Common myeloid progenitor, CD34-positive (primary cell): ENCODE measurements around the gene UROD.
"Not testable (repeated sequence)": the region's sequence is repeated elsewhere in the genome, so short reads cannot be mapped to it uniquely, and the experiment has no call there.

ENCODE experiments used
- CTCF ChIA-PET: fragments of 350-600 bp; sonication (Branson Sonifier 250); formaldehyde crosslinking; loops from one replicate; lab custom pipeline; 2021; ENCODE audit warnings: antibody characterized with exemption; lab: Charles Lee
- POLR2A ChIA-PET: fragments of 350-600 bp; sonication (Branson Sonifier 250); formaldehyde crosslinking; loops from one replicate; lab custom pipeline; 2021; ENCODE audit warnings: antibody characterized with exemption; lab: Charles Lee
- DNase-seq, 3 donors: peaks; one replicate each; pipeline versions ENCODE4 v3.0.0 to v3.0.0-alpha.2; 2013
- H3K27ac ChIP-seq, 2 experiments: 1 replicate in 1 of 2; 2 replicates in 1 of 2; pipeline ENCODE4 v1.7.0; 2013; ENCODE audit warnings: inconsistent platforms in 2 of 2, low read length in 2 of 2, mild to moderate bottlenecking in 2 of 2, low read depth in 1 of 2, moderate library complexity in 1 of 2; ENCODE audit not compliant: severe bottlenecking in 2 of 2, insufficient read depth in 1 of 2, poor library complexity in 1 of 2
- H3K27me3 ChIP-seq, 5 experiments: replicated peaks in 2 of 5; 1 replicate in 3 of 5; 2 replicates in 2 of 5; pipeline versions ENCODE4 v1.6.1 to v1.7.0; 2013; ENCODE audit warnings: low read length in 4 of 5, mild to moderate bottlenecking in 2 of 5, moderate library complexity in 2 of 5, inconsistent platforms in 1 of 5; ENCODE audit not compliant: insufficient read depth in 5 of 5, control insufficient read depth in 4 of 5
- H3K36me3 ChIP-seq, 4 experiments: 1 replicate in 2 of 4; 2 replicates in 2 of 4; pipeline versions ENCODE4 v1.6.1 to v1.7.0; 2013; ENCODE audit warnings: low read length in 3 of 4, control low read depth in 1 of 4, mild to moderate bottlenecking in 1 of 4; ENCODE audit not compliant: control insufficient read depth in 4 of 4, insufficient read depth in 4 of 4
- H3K4me1 ChIP-seq, 4 experiments: 1 replicate in 3 of 4; 2 replicates in 1 of 4; pipeline versions ENCODE4 v1.6.1 to v1.7.1; 2013; ENCODE audit warnings: low read length in 3 of 4, mild to moderate bottlenecking in 3 of 4, control low read depth in 1 of 4, inconsistent platforms in 1 of 4, moderate library complexity in 1 of 4; ENCODE audit not compliant: control insufficient read depth in 4 of 4, insufficient read depth in 4 of 4; ENCODE audit errors: control extremely low read depth in 1 of 4
- H3K4me3 ChIP-seq, 7 experiments: 1 replicate in 4 of 7; 2 replicates in 3 of 7; pipeline versions ENCODE4 v1.5.1 to v1.7.0; 2013; ENCODE audit warnings: mild to moderate bottlenecking in 7 of 7, low read length in 6 of 7, moderate library complexity in 6 of 7, inconsistent platforms in 2 of 7, low read depth in 2 of 7, control low read depth in 1 of 7; ENCODE audit not compliant: insufficient read depth in 4 of 7, control insufficient read depth in 1 of 7; ENCODE audit errors: extremely low read depth in 1 of 7
- H3K9me3 ChIP-seq, 5 experiments: 1 replicate in 4 of 5; 2 replicates in 1 of 5; pipeline versions ENCODE4 v1.6.1 to v1.7.1; 2013; ENCODE audit warnings: low read length in 4 of 5, mild to moderate bottlenecking in 2 of 5, inconsistent platforms in 1 of 5, low read depth in 1 of 5, moderate library complexity in 1 of 5; ENCODE audit not compliant: control insufficient read depth in 4 of 5, insufficient read depth in 2 of 5; ENCODE audit errors: control extremely low read depth in 1 of 5
- WGBS: methylation state at CpG from one replicate; pipeline ENCODE4 v1.1.5; 2013; ENCODE audit not compliant: insufficient coverage; 5-methylcytosine and 5-hydroxymethylcytosine counted together

UROD gene

DNA sequence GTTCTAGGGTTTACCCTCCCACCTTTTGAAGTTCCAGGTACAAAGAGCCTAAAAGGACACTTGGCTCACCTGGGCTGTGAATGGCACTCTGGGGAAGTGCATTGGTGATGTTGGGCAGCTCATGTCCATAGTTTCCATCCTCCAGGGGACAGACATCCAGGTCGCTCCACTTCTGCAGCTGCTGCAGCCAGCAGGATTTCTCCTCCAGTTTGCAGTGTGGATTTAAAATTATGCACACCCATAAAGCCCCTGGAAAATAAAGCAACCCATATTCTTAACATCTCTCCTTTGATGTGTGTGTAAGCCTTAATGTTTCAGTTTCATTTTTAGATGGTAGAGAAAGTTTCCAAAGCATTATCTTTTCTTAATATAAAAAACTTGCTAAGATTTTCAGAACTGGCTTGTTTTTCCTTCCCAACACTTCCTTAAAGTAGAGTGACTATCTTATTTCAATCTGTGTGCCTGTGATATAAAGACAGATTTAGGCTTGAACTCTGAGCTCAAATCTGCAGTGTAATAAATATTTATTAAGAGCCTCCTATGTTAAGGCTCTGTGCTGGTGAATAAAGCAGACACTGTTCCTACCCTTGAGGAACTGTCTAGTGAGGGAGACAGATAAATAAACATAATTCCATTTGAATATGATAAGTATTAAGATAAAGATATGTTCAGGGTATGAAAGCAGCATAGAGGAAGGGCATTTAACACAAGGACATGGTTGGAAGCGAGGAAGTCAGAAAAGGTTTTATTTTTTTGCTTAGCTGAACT lies 39.1 kb downstream of the UROD start:
- no peaks in the 10 kb centered on the region for H3K27me3 ChIP-seq
- peaks cover 0 to 2% (median 0%) of the 10 kb centered on the region in 4 experiments for H3K36me3 ChIP-seq
- peak overlapping the region in 3 of 7 experiments; percentile 12 to 51 (median 15) for H3K4me3 ChIP-seq
- DNase-seq = peak in 1 of 3 donors; percentile 5
- H3K4me1 ChIP-seq = peaks cover 0 to 10% (median 5%) of the 10 kb centered on the region in 4 experiments
- H3K27ac ChIP-seq = peak overlapping the region in 1 of 2 experiments; percentile 57
- ChIA-PET CTCF (interaction anchor here (0.7 to 1.4 kb wide), 4 partner anchors 12 to 33 kb away, joined by 3 to 4 read pairs (median 3); no protein-coding TSS in a partner anchor), POLR2A (no interaction called here)
- WGBS = no CpG with 5 or more reads among the region's 2 CpGs
- no peaks in the 10 kb centered on the region for H3K9me3 ChIP-seq

DNA sequence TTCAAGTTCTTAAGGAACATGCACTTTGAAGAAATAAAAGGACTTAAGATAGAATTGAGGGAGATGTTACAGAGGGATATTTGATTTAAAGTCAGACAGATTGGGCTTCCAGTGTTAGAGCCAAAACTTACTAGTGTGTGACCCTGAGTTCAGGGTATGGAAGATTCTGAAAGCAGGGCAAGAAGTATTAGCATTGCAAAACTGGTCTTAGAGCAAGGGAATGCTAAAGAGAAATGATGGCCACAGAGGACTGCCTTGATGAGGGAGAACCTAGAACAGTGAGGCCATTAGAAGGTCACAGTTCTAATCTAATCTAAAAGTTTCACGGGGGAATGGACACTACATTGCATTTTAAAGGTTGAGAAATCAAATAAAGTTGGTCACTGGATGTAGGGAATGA lies 45.5 kb downstream of the UROD start:
- H3K27ac ChIP-seq = no peak overlapping the region
- WGBS = 100% methylated on average over 1 of the region's 1 CpG
- H3K4me1 ChIP-seq = no peaks in the 10 kb centered on the region
- no peaks in the 10 kb centered on the region for H3K27me3 ChIP-seq
- ChIA-PET CTCF (no interaction called here), POLR2A (no interaction called here)
- DNase-seq = no peak
- H3K9me3 ChIP-seq = no peaks in the 10 kb centered on the region
- peaks cover 0 to 2% (median 0%) of the 10 kb centered on the region in 4 experiments for H3K36me3 ChIP-seq
- no peak overlapping the region for H3K4me3 ChIP-seq

DNA sequence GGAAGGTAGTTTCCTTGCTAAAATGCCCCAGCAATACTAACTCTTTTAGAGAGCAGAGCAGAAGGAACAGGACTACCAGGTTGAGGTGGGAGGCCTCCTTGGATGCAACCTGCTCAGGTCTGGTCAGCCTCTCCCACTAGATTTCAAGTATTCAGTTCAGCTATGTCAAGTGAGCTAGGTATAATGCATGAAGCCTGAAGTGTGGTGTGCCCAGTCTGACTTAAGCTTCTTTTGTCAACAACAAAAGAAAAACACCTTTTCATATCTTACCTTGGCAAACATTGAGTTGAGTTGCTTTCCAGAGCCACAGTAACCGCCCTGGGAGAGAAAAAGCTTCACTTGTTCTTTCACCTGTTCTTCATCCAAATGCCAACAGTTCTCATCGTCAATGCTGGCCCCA lies 47.8 kb downstream of the UROD start:
- ChIA-PET POLR2A (interaction anchor here (0.5 kb wide), 1 partner anchor 184 kb away, joined by 3 read pairs; no protein-coding TSS in a partner anchor), CTCF (no interaction called here)
- peaks cover 0 to 2% (median 0%) of the 10 kb centered on the region in 4 experiments for H3K36me3 ChIP-seq
- no peaks in the 10 kb centered on the region for H3K9me3 ChIP-seq
- H3K27ac ChIP-seq = no peak overlapping the region
- no peak for DNase-seq
- no peak overlapping the region for H3K4me3 ChIP-seq
- no peaks in the 10 kb centered on the region for H3K4me1 ChIP-seq
- no peaks in the 10 kb centered on the region for H3K27me3 ChIP-seq
- WGBS = 100% methylated on average over 1 of the region's 2 CpGs

DNA sequence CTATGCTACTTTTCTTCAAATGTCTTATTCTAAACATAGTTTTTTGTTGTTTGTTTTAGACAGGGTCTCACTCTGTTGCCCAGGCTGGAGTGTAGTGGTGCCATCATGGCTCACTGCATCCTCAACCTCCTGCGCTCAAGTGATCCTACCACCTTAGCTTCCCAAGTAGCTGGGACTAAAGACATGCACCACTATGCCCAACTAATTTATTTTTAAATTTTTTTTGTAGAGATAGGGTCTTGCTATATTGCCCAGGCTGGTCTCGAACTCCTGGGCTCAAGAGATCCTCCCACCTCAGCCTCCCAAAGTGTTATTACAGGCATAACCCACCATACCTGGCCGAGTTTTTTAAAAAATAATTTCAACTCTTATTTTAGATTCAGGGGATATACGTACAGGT lies 50.4 kb downstream of the UROD start:
- H3K27ac ChIP-seq, H3K27me3 ChIP-seq, H3K4me3 ChIP-seq, DNase-seq, CTCF ChIA-PET, H3K9me3 ChIP-seq, H3K4me1 ChIP-seq, H3K36me3 ChIP-seq, POLR2A ChIA-PET: not testable (repeated sequence)
- WGBS = no CpG with 5 or more reads among the region's 4 CpGs

DNA sequence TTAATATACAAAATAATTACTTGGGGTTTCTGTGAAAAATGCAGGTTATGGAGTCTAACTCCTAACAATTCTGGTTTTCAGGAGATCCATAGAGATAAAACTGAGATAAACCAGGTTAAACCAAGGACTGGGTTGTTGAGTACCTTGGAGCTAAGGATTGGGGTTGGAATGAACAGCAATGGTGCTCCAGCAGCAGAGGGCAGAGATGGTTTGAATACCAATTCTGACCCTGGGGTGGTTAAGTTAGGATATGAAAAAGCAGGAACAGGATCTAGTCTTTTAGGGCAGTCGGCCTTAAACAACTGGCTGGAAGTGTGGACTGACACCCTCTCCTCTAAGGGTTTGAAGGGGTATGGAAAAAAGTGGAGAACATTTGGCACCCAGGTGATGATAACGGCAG lies 53.0 kb downstream of the UROD start:
- ChIA-PET POLR2A (no interaction called here), CTCF (no interaction called here)
- no peak overlapping the region for H3K4me3 ChIP-seq
- 100% methylated on average over 1 of the region's 2 CpGs for WGBS
- DNase-seq = no peak
- H3K27me3 ChIP-seq = no peaks in the 10 kb centered on the region
- no peak overlapping the region for H3K27ac ChIP-seq
- no peaks in the 10 kb centered on the region for H3K9me3 ChIP-seq
- H3K36me3 ChIP-seq = no peaks in the 10 kb centered on the region
- no peaks in the 10 kb centered on the region for H3K4me1 ChIP-seq
